GM23248 (cell line): Measurements from ENCODE around the gene PARP11. TPM values are rescaled to one million over a fixed set of nuclear protein-coding genes. Genes with fewer than 3 reads are reported as not detected.

Experiments used
- DNase-seq: peaks from one replicate; pipeline ENCODE4 v3.0.0-alpha.2; 2015
- H2AFZ ChIP-seq: fragments of 200-600 bp; sonication (generic); 2 replicates; pipeline ENCODE4 v1.6.1; 2016; ENCODE audit warnings: antibody characterized with exemption
- H3F3A ChIP-seq: fragments of 200-600 bp; sonication (generic); 2 replicates; pipeline ENCODE4 v1.6.1; 2016; ENCODE audit warnings: mild to moderate bottlenecking, antibody characterized with exemption, mixed run types; ENCODE audit not compliant: insufficient read depth
- H3K27ac ChIP-seq: fragments of 200-600 bp; sonication (generic); 2 replicates; pipeline ENCODE4 v1.5.1; 2016; ENCODE audit warnings: mild to moderate bottlenecking
- H3K27me3 ChIP-seq: fragments of 200-600 bp; sonication (generic); replicated peaks from 2 replicates; pipeline ENCODE4 v1.6.1; 2016; ENCODE audit warnings: mild to moderate bottlenecking; ENCODE audit not compliant: insufficient read depth
- H3K36me3 ChIP-seq: fragments of 200-600 bp; sonication (generic); 2 replicates; pipeline ENCODE4 v1.6.1; 2016; ENCODE audit warnings: low read depth, mild to moderate bottlenecking
- H3K4me1 ChIP-seq: fragments of 200-600 bp; sonication (generic); 2 replicates; pipeline ENCODE4 v1.6.1; 2016; ENCODE audit warnings: mild to moderate bottlenecking; ENCODE audit not compliant: insufficient read depth
- H3K4me2 ChIP-seq: fragments of 200-600 bp; sonication (generic); one replicate; pipeline ENCODE4 v1.6.1; 2016; ENCODE audit warnings: mild to moderate bottlenecking; ENCODE audit not compliant: unreplicated experiment
- H3K4me3 ChIP-seq: fragments of 200-600 bp; sonication (generic); 2 replicates; pipeline ENCODE4 v1.5.1; 2016; ENCODE audit warnings: mild to moderate bottlenecking
- H3K79me2 ChIP-seq: fragments of 200-600 bp; sonication (generic); 2 replicates; pipeline ENCODE4 v1.6.1; 2016; ENCODE audit warnings: mild to moderate bottlenecking; ENCODE audit not compliant: insufficient read depth
- H3K9ac ChIP-seq: fragments of 200-600 bp; sonication (generic); 2 replicates; pipeline ENCODE4 v1.6.1; 2016; ENCODE audit warnings: mild to moderate bottlenecking
- H3K9me2 ChIP-seq: fragments of 200-600 bp; sonication (generic); 2 replicates; pipeline ENCODE4 v1.6.1; 2016; ENCODE audit warnings: mixed run types, mild to moderate bottlenecking, moderate library complexity; ENCODE audit not compliant: insufficient read depth
- H3K9me3 ChIP-seq: fragments of 200-600 bp; sonication (generic); one replicate; pipeline ENCODE4 v1.6.1; 2017; ENCODE audit warnings: low read depth
- H4K20me1 ChIP-seq: fragments of 200-600 bp; sonication (generic); 2 replicates; pipeline ENCODE4 v1.6.0; 2016; ENCODE audit not compliant: insufficient read depth
- EZH2 ChIP-seq: fragments of 200-600 bp; sonication (generic); IDR thresholded peaks from 2 replicates; pipeline ENCODE4 v1.6.1; 2018; ENCODE audit warnings: antibody characterized with exemption, mild to moderate bottlenecking; ENCODE audit not compliant: insufficient read depth, poor library complexity, severe bottlenecking
- EZH2phosphoT487 ChIP-seq: fragments of 200-600 bp; sonication (generic); IDR thresholded peaks from 2 replicates; pipeline ENCODE4 v1.6.1; 2018; ENCODE audit warnings: antibody characterized with exemption, moderate library complexity, mild to moderate bottlenecking, low read depth; ENCODE audit not compliant: insufficient read depth
- WGBS, 2 experiments: methylation state at CpG; one replicate each; pipeline ENCODE4 v1.1.6; 2015 to 2017; ENCODE audit warnings: low lambda C conversion rate in 2 of 2, low coverage in 1 of 2; ENCODE audit errors: missing lambda C conversion rate in 2 of 2; 5-methylcytosine and 5-hydroxymethylcytosine counted together
- in situ Hi-C: fragments of 300-500 bp; cut with MboI; formaldehyde crosslinking; loops from 2 replicates; pipeline ENCODE4 v1.15.0; 2020
- polyA plus RNA-seq: library from polyadenylated mRNA; unstranded; fragments of >200 nt; fragmentation: Nextera tagmentation; extraction: Ambion mirVana; gene quantifications from 2 replicates; pipeline ENCODE4 v1.2.1, GENCODE V29; 2016
- total RNA-seq: library from RNA; depleted of rRNA; stranded (reverse); fragments of >200 nt; shearing (Covaris generic); gene quantifications from 2 replicates; pipeline ENCODE4 v1.2.3, GENCODE V29; 2014

The PARP11 gene
- total and polyA plus RNA-seq, 2 experiments from 2014 or later = 2.1 to 6.2 TPM

DNA sequence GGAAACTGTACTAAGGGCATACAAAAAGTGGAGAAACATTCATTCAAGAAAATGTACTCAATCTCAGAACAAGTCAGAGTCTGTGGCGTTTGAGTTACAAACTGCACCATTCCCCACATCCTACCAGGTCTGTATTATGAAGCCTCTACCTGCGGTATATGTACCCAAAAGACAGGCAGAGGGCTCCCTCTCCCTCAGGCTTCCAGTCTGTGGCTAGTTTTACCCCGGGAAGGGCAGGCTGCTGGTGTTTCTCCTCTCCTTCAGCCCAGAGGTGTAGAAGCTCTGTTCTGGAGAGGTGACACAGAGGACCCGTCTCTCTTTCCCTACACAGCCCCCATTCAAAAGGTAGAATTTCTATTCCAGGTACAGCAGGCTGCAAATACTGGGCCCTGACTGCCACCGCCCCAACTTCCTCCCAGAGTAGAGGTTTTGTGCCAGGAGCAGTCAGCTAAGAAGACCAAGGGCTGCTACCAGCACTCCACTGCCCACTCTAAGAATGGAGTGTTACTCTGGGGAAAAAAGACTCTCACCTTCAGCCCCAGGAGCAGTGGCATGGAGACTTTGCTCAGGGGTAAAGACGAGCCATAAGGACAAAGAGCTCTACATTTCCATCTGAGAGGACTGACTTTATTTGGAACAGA, 39.4 kb downstream of the PARP11 start:
- H3K27me3 ChIP-seq = no peaks in the 10 kb centered on the region
- H3K4me1 ChIP-seq = peaks cover 8% of the 10 kb centered on the region; the same call in 1 of the 2 replicates
- H3K4me3 ChIP-seq = no peak overlapping the region
- H3K4me2 ChIP-seq = no peak overlapping the region
- H2AFZ ChIP-seq = no peak overlapping the region
- H4K20me1 ChIP-seq = no peaks in the 10 kb centered on the region
- no peaks in the 10 kb centered on the region for H3F3A ChIP-seq
- no peaks in the 10 kb centered on the region for H3K9me3 ChIP-seq
- H3K9me2 ChIP-seq = no peaks in the 10 kb centered on the region
- H3K79me2 ChIP-seq = no peaks in the 10 kb centered on the region
- H3K27ac ChIP-seq = no peak overlapping the region
- H3K9ac ChIP-seq = no peak overlapping the region
- WGBS, 2 experiments = 75 to 77% methylated on average over 6 of the region's 6 CpGs
- no peaks in the 10 kb centered on the region for H3K36me3 ChIP-seq
- no peak for DNase-seq
- in situ Hi-C loops = no loop called here
- TF ChIP-seq EZH2phosphoT487 (no peak), EZH2 (no peak)

DNA sequence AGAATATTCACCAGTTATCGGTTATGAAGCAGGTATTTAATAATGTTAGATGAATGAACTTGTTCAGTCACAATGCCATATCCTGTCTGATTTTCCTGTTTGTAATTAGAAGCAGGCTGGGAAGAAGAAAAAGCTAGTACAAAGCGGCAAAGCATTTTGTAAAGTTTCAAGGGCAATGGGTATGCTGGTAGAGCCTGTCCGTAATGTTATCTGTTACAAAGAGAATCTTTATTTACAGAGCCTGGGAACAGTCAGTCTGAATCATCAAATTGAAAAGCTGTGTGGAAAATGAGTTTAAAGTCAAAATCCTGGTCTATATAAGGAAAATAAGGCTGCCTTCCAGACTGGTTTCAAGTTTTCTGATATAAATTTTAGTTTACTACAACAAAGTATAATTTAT, 40.5 kb downstream of the PARP11 start:
- 50 to 58% methylated on average over 3 of the region's 3 CpGs for WGBS, 2 experiments
- TF ChIP-seq EZH2 (no peak), EZH2phosphoT487 (no peak)
- Histone ChIP-seq H3K4me3 (no peak overlapping the region), H3K9me2 (no peaks in the 10 kb centered on the region), H4K20me1 (no peaks in the 10 kb centered on the region), H3K4me2 (no peak overlapping the region), H3K36me3 (no peaks in the 10 kb centered on the region), H3K9me3 (no peaks in the 10 kb centered on the region), H3K4me1 (peaks cover 8% of the 10 kb centered on the region; the same call in 1 of the 2 replicates), H3K79me2 (no peaks in the 10 kb centered on the region), H3K9ac (no peak overlapping the region), H2AFZ (no peak overlapping the region), H3K27me3 (no peaks in the 10 kb centered on the region), H3F3A (no peaks in the 10 kb centered on the region), H3K27ac (no peak overlapping the region)
- peak; percentile 17 for DNase-seq
- in situ Hi-C loops = no loop called here

DNA sequence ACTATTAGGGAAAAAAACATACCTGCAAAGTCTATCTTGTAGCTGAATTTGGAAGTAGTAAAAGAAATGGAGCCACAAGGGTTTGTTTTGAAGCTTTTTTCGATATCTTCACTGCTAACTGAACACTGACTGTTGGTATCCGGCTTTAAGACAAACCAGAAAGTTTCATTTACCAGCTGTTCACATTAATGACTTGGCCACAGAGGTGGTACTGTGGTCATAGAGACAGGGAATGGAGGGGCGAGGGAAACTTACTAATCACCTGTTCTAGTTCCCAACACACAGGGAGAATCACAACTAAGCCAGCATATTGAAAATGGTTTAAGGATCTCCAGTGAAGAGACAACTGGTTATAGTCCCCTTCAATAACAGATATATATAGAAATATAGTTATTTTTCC, 44.3 kb downstream of the PARP11 start:
- Histone ChIP-seq H3F3A (no peaks in the 10 kb centered on the region), H3K4me2 (no peak overlapping the region), H3K9me2 (no peaks in the 10 kb centered on the region), H2AFZ (no peak overlapping the region), H3K79me2 (no peaks in the 10 kb centered on the region), H3K27me3 (no peaks in the 10 kb centered on the region), H4K20me1 (no peaks in the 10 kb centered on the region), H3K4me1 (peaks cover 8% of the 10 kb centered on the region; the same call in 1 of the 2 replicates), H3K4me3 (no peak overlapping the region), H3K27ac (no peak overlapping the region), H3K9me3 (no peaks in the 10 kb centered on the region), H3K9ac (no peak overlapping the region), H3K36me3 (0 out of 2 replicates have a peak, but pooled peaks cover 6% of the 10 kb centered on the region)
- in situ Hi-C loops = no loop called here
- TF ChIP-seq EZH2phosphoT487 (no peak), EZH2 (no peak)
- no peak for DNase-seq
- WGBS, 2 experiments = 93 to 94% methylated on average over 3 of the region's 3 CpGs

DNA sequence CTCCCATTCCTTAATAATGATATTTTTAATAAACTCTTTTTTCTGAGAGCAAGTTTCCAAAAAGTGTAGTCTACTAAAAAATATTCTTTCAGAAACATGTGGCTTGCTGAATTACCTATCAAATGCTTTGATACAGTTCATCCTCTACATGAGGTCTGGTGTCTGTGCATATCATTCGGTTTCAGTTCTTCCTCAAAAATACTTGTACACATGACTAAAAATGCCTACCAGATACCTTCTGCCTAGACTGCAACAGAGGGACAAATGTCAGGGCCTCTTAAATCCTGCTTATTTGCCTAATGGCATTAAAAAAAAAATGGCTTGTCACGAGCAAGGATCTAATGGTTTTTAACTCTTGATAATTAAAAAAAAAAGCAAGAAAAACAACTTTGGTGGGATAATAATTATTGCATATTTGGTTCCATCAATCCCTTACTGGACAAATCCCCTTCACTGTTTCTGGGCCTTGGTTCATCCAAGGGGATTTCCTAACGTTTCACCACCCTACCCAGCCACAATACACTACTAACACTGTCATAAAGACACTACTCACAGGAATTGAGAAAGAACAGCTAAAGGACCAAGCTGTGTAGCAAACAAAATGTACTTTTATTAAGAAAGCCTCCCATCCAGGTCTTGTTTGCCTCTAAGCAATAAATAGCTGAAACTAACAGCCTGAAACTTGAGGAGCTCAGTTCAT, 45.7 kb downstream of the PARP11 start:
- Histone ChIP-seq H3F3A (no peaks in the 10 kb centered on the region), H3K9me2 (no peaks in the 10 kb centered on the region), H4K20me1 (no peaks in the 10 kb centered on the region), H3K79me2 (no peaks in the 10 kb centered on the region), H3K27me3 (no peaks in the 10 kb centered on the region), H3K4me1 (peaks cover 1% of the 10 kb centered on the region; the same call in 1 of the 2 replicates), H3K9ac (no peak overlapping the region), H3K4me3 (no peak overlapping the region), H3K36me3 (0 out of 2 replicates have a peak, but pooled peaks cover 6% of the 10 kb centered on the region), H3K4me2 (no peak overlapping the region), H3K27ac (no peak overlapping the region), H2AFZ (no peak overlapping the region), H3K9me3 (no peaks in the 10 kb centered on the region)
- 89 to 98% methylated on average over 3 of the region's 3 CpGs for WGBS, 2 experiments
- TF ChIP-seq EZH2phosphoT487 (no peak), EZH2 (no peak)
- in situ Hi-C loops = no loop called here
- DNase-seq = no peak
